WTC11 (cell line): ENCODE results near the gene CITED4. TPM values are rescaled to one million over a fixed set of nuclear protein-coding genes. Genes with fewer than 3 reads are reported as not detected.

Source experiments
- ATAC-seq: fragments of 200-7000 bp; cut with Tn5 transposase; 2 replicates; pipeline ENCODE4 v1.10.0; 2021; ENCODE audit warnings: mild to moderate bottlenecking, moderate library complexity
- CTCF ChIA-PET: fragments of 300-600 bp; sonication (Branson Sonifier 250); formaldehyde crosslinking; loops from one replicate; lab custom pipeline; 2021; ENCODE audit warnings: antibody characterized with exemption; lab: Charles Lee
- POLR2A ChIA-PET: fragments of 350-600 bp; sonication (Branson Sonifier 250); formaldehyde crosslinking; loops from one replicate; lab custom pipeline; 2021; ENCODE audit warnings: antibody characterized with exemption; lab: Charles Lee
- DNase-seq: peaks from one replicate; pipeline ENCODE4 v3.0.0; 2021; ENCODE audit warnings: low spot score
- H3K27ac Mint-ChIP-seq: 2 replicates; pipeline ENCODE4 v1.8.0; 2021; ENCODE audit warnings: mixed read lengths
- H3K27me3 Mint-ChIP-seq: 2 replicates; pipeline ENCODE4 v1.8.0; 2021; ENCODE audit warnings: low read depth, mild to moderate bottlenecking, moderate library complexity, mixed read lengths
- H3K36me3 Mint-ChIP-seq: 2 replicates; pipeline ENCODE4 v1.8.0; 2021; ENCODE audit warnings: mixed read lengths
- H3K4me1 Mint-ChIP-seq: 2 replicates; pipeline ENCODE4 v1.8.0; 2022; ENCODE audit warnings: mixed read lengths
- H3K4me3 Mint-ChIP-seq: 2 replicates; pipeline ENCODE4 v1.8.0; 2021; ENCODE audit warnings: mild to moderate bottlenecking, moderate library complexity, mixed read lengths
- H3K9me3 Mint-ChIP-seq: 2 replicates; pipeline ENCODE4 v1.8.0; 2021; ENCODE audit warnings: mixed read lengths
- ATF1 ChIP-seq: sonication (generic); formaldehyde crosslinking; IDR thresholded peaks from 2 replicates; pipeline ENCODE4 v1.8.1; 2023; ENCODE audit warnings: mild to moderate bottlenecking, moderate library complexity, missing genetic modification reagents
- CDX4 ChIP-seq: fragments of 250-450 bp; sonication (Bioruptor Pico); IDR thresholded peaks from 2 replicates; pipeline ENCODE4 v1.9.0; 2021; ENCODE audit warnings: moderate library complexity, mild to moderate bottlenecking, inconsistent platforms, borderline replicate concordance
- CREB1 ChIP-seq: sonication (generic); formaldehyde crosslinking; IDR thresholded peaks from 2 replicates; pipeline ENCODE4 v1.8.0; 2023; ENCODE audit warnings: mild to moderate bottlenecking, missing genetic modification reagents
- CREM ChIP-seq: sonication (generic); formaldehyde crosslinking; IDR thresholded peaks from 2 replicates; pipeline ENCODE4 v1.8.1; 2022; ENCODE audit warnings: mild to moderate bottlenecking, missing genetic modification reagents, moderate library complexity
- ESRRA ChIP-seq: sonication (generic); formaldehyde crosslinking; IDR thresholded peaks from 2 replicates; pipeline ENCODE4 v1.8.1; 2022; ENCODE audit warnings: mild to moderate bottlenecking, missing genetic modification reagents, borderline replicate concordance
- ETV6 ChIP-seq: sonication (generic); formaldehyde crosslinking; IDR thresholded peaks from 2 replicates; pipeline ENCODE4 v1.8.1; 2022; ENCODE audit warnings: mild to moderate bottlenecking, missing genetic modification reagents
- FOXJ3 ChIP-seq: sonication (generic); formaldehyde crosslinking; IDR thresholded peaks from 2 replicates; pipeline ENCODE4 v1.9.0; 2021; ENCODE audit warnings: missing genetic modification reagents, mild to moderate bottlenecking, borderline replicate concordance
- FOXP4 ChIP-seq: sonication (generic); formaldehyde crosslinking; IDR thresholded peaks from 2 replicates; pipeline ENCODE4 v1.8.0; 2022; ENCODE audit warnings: mild to moderate bottlenecking, missing genetic modification reagents
- GRHL2 ChIP-seq: fragments of 250-450 bp; sonication (Bioruptor Pico); IDR thresholded peaks from 2 replicates; pipeline ENCODE4 v1.8.0; 2022; ENCODE audit warnings: mild to moderate bottlenecking, moderate library complexity; ENCODE audit not compliant: insufficient replicate concordance, severe bottlenecking
- MAX ChIP-seq: sonication (generic); formaldehyde crosslinking; IDR thresholded peaks from 2 replicates; pipeline ENCODE4 v1.8.0; 2022; ENCODE audit warnings: mild to moderate bottlenecking, missing genetic modification reagents
- MXD4 ChIP-seq: fragments of 250-450 bp; sonication (Bioruptor Pico); IDR thresholded peaks from 2 replicates; pipeline ENCODE4 v1.8.0; 2021; ENCODE audit warnings: mild to moderate bottlenecking, moderate library complexity, borderline replicate concordance
- MYBL2 ChIP-seq: sonication (generic); formaldehyde crosslinking; IDR thresholded peaks from 2 replicates; pipeline ENCODE4 v1.8.1; 2023; ENCODE audit warnings: mild to moderate bottlenecking, moderate library complexity, missing genetic modification reagents
- NR1H2 ChIP-seq: sonication (generic); formaldehyde crosslinking; IDR thresholded peaks from 2 replicates; pipeline ENCODE4 v1.9.0; 2021; ENCODE audit warnings: mild to moderate bottlenecking, moderate library complexity, missing genetic modification reagents
- RELA ChIP-seq: sonication (generic); formaldehyde crosslinking; IDR thresholded peaks from 2 replicates; pipeline ENCODE4 v1.8.1; 2022; ENCODE audit warnings: missing genetic modification reagents, mild to moderate bottlenecking, borderline replicate concordance
- SOX15 ChIP-seq: fragments of 250-450 bp; sonication (Bioruptor Pico); IDR thresholded peaks from 2 replicates; pipeline ENCODE4 v1.9.0; 2021; ENCODE audit warnings: mild to moderate bottlenecking
- TEAD4 ChIP-seq: sonication (generic); formaldehyde crosslinking; IDR thresholded peaks from 2 replicates; pipeline ENCODE4 v1.8.0; 2022; ENCODE audit warnings: mild to moderate bottlenecking, missing genetic modification reagents
- ZBTB21 ChIP-seq: sonication (generic); formaldehyde crosslinking; IDR thresholded peaks from 2 replicates; pipeline ENCODE4 v1.8.1; 2023; ENCODE audit warnings: mild to moderate bottlenecking, missing genetic modification reagents, borderline replicate concordance
- ZNF232 ChIP-seq: sonication (generic); formaldehyde crosslinking; IDR thresholded peaks from 2 replicates; pipeline ENCODE4 v1.8.0; 2022; ENCODE audit warnings: mild to moderate bottlenecking, missing genetic modification reagents
- ZNF396 ChIP-seq: fragments of 250-450 bp; sonication (Bioruptor Pico); IDR thresholded peaks from 2 replicates; pipeline ENCODE4 v1.8.0; 2021; ENCODE audit warnings: mild to moderate bottlenecking, moderate library complexity, borderline replicate concordance
- total RNA-seq: library from RNA; stranded (reverse); gene quantifications from 3 replicates; pipeline ENCODE4 v1.2.3, GENCODE V29; 2021
- TF ChIP-seq, protein P1 (sequence below): sonication (generic); formaldehyde crosslinking; IDR thresholded peaks from 2 replicates; pipeline ENCODE4 v1.8.1; 2022; ENCODE audit warnings: mild to moderate bottlenecking, moderate library complexity, missing genetic modification reagents
- TF ChIP-seq, protein P2 (sequence below): sonication (generic); formaldehyde crosslinking; conservative IDR thresholded peaks from 2 replicates; pipeline ENCODE4 v1.8.1; 2022; ENCODE audit warnings: mild to moderate bottlenecking, missing genetic modification reagents
- TF ChIP-seq, protein P3 (sequence below): sonication (generic); formaldehyde crosslinking; IDR thresholded peaks from 2 replicates; pipeline ENCODE4 v1.8.1; 2022; ENCODE audit warnings: low read depth, mild to moderate bottlenecking, moderate library complexity, missing genetic modification reagents, borderline replicate concordance
- TF ChIP-seq, protein P4 (sequence below): sonication (generic); formaldehyde crosslinking; IDR thresholded peaks from 2 replicates; pipeline ENCODE4 v1.8.1; 2023; ENCODE audit warnings: mild to moderate bottlenecking, missing genetic modification reagents, moderate library complexity
- TF ChIP-seq, protein P5 (sequence below): sonication (generic); formaldehyde crosslinking; IDR thresholded peaks from 2 replicates; pipeline ENCODE4 v1.8.1; 2023; ENCODE audit warnings: mild to moderate bottlenecking, missing genetic modification reagents, moderate library complexity

CITED4 gene
- total RNA-seq, 1 experiment from 2014 or later: 24.6 TPM

DNA sequence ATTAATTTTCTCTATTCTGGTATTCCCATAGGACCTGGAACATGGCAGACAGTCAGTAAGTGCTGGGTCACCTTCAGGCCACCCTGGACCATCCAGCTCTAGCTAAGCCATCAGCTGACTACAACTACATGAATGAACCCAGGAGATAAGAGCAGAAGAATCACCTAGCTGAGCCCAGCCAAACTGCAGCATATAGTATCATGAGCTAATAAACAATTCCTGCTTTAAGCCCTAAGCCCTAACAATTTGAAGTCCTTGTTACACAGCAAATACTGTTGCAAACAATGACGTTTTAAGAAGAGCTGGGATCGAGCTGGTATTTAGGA lies 14.2 kb upstream of the CITED4 start:
- no peak overlapping the region for H3K4me3 Mint-ChIP-seq
- peaks cover 15% of the 10 kb centered on the region for H3K9me3 Mint-ChIP-seq
- POLR2A ChIA-PET: interaction anchor here (0.6 kb wide), 2 partner anchors 9 to 64 kb away, joined by 4 to 7 read pairs; no protein-coding TSS in a partner anchor
- ATAC-seq: no peak
- no peak overlapping the region for H3K27ac Mint-ChIP-seq
- TF ChIP-seq, protein P1, sequence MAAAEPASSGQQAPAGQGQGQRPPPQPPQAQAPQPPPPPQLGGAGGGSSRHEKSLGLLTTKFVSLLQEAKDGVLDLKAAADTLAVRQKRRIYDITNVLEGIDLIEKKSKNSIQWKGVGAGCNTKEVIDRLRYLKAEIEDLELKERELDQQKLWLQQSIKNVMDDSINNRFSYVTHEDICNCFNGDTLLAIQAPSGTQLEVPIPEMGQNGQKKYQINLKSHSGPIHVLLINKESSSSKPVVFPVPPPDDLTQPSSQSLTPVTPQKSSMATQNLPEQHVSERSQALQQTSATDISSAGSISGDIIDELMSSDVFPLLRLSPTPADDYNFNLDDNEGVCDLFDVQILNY: no peak
- TF ChIP-seq GRHL2 (CRISPR knock-in tag) (no peak), CDX4 (no peak), CREB1 (CRISPR knock-in tag) (no peak)
- TF ChIP-seq, protein P2, sequence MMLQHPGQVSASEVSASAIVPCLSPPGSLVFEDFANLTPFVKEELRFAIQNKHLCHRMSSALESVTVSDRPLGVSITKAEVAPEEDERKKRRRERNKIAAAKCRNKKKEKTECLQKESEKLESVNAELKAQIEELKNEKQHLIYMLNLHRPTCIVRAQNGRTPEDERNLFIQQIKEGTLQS: no peak
- DNase-seq: no peak
- peaks cover 12% of the 10 kb centered on the region for H3K4me1 Mint-ChIP-seq
- peaks cover 13% of the 10 kb centered on the region for H3K36me3 Mint-ChIP-seq
- H3K27me3 Mint-ChIP-seq: peaks cover 8% of the 10 kb centered on the region
- CTCF ChIA-PET: interaction anchor here (1.5 to 1.9 kb wide), 2 partner anchors 14 to 73 kb away, joined by 6 to 23 read pairs; partner anchors contain the start of gene CITED4

DNA sequence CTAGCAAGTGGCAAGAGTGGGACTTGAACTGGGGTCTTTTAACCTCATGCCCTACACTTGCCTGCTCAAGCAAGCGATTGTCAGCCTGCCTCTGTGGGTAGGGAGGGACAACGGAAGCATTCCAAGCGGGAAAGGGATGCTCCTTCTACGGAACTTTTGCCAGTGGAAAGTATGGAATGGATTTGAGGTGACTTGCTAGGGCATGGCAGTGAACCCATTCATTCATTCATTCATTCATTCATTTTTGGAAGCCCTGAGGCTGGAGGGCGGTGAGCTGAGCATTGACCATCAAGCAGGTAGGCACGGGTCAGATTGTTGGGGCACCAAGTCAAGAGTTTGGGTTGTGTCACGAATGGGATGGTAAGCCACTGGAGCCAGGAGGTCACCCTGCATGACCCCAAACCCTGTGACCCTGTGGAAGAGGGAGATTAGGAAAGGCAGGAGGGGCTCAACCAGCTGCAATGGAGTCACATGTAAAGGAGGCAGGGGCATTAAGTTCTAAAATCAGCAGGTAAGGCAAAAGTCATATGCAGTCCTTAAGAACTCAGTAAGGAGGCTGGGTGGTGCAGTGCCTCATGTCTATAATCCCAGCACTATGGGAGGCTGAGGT lies 11.8 kb upstream of the CITED4 start:
- no peak overlapping the region for H3K4me3 Mint-ChIP-seq
- peaks cover 7% of the 10 kb centered on the region; the same call in 1 of the 2 replicates for H3K4me1 Mint-ChIP-seq
- DNase-seq (no peak), ATAC-seq (no peak)
- peaks cover 13% of the 10 kb centered on the region for H3K27me3 Mint-ChIP-seq
- ChIA-PET CTCF (interaction anchor here (1.6 kb wide), 1 partner anchor 12 kb away, joined by 4 read pairs; the partner anchor contains the start of gene CITED4), POLR2A (interaction anchor here (1.0 kb wide), 1 partner anchor 11 kb away, joined by 3 read pairs; the partner anchor contains the start of gene CITED4)
- H3K36me3 Mint-ChIP-seq: peaks cover 13% of the 10 kb centered on the region
- H3K9me3 Mint-ChIP-seq: peaks cover 25% of the 10 kb centered on the region
- TF ChIP-seq ATF1 (CRISPR knock-in tag): no peak
- TF ChIP-seq, protein P3, sequence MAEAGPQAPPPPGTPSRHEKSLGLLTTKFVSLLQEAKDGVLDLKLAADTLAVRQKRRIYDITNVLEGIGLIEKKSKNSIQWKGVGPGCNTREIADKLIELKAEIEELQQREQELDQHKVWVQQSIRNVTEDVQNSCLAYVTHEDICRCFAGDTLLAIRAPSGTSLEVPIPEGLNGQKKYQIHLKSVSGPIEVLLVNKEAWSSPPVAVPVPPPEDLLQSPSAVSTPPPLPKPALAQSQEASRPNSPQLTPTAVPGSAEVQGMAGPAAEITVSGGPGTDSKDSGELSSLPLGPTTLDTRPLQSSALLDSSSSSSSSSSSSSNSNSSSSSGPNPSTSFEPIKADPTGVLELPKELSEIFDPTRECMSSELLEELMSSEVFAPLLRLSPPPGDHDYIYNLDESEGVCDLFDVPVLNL (CRISPR knock-in tag): no peak
- TF ChIP-seq ZNF232 (CRISPR knock-in tag): no peak
- TF ChIP-seq, protein P4, sequence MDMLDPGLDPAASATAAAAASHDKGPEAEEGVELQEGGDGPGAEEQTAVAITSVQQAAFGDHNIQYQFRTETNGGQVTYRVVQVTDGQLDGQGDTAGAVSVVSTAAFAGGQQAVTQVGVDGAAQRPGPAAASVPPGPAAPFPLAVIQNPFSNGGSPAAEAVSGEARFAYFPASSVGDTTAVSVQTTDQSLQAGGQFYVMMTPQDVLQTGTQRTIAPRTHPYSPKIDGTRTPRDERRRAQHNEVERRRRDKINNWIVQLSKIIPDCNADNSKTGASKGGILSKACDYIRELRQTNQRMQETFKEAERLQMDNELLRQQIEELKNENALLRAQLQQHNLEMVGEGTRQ: no peak
- no peak for TF ChIP-seq MYBL2 (CRISPR knock-in tag)
- no peak for TF ChIP-seq ZBTB21
- TF ChIP-seq ESRRA (CRISPR knock-in tag): no peak
- TF ChIP-seq SOX15 (CRISPR knock-in tag): no peak
- TF ChIP-seq MXD4 (CRISPR knock-in tag): no peak
- TF ChIP-seq ZNF396: no peak
- no peak overlapping the region for H3K27ac Mint-ChIP-seq

GRCh38 chr1:40872276-40872675 lies 10.1 kb upstream of the CITED4 start:
- no peak for DNase-seq
- CTCF ChIA-PET: interaction anchor here (1.0 to 1.5 kb wide), 2 partner anchors 10 to 76 kb away, joined by 3 to 4 read pairs; partner anchors contain the start of gene CITED4
- POLR2A ChIA-PET: interaction anchor here (0.7 kb wide), 1 partner anchor 719 kb away, joined by 3 read pairs; no protein-coding TSS in a partner anchor
- TF ChIP-seq ETV6: no peak
- no peak for TF ChIP-seq FOXJ3 (CRISPR knock-in tag)
- no peak for TF ChIP-seq CREM (CRISPR knock-in tag)
- no peak for TF ChIP-seq CDX4
- no peak for TF ChIP-seq RELA (CRISPR knock-in tag)
- TF ChIP-seq TEAD4 (CRISPR knock-in tag): no peak
- TF ChIP-seq, protein P5, sequence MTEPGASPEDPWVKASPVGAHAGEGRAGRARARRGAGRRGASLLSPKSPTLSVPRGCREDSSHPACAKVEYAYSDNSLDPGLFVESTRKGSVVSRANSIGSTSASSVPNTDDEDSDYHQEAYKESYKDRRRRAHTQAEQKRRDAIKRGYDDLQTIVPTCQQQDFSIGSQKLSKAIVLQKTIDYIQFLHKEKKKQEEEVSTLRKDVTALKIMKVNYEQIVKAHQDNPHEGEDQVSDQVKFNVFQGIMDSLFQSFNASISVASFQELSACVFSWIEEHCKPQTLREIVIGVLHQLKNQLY (CRISPR knock-in tag): no peak
- TF ChIP-seq FOXP4 (CRISPR knock-in tag): no peak
- TF ChIP-seq MAX: no peak
- no peak for TF ChIP-seq NR1H2 (CRISPR knock-in tag)

More at GRCh38 chr1:40872276-40872675, 10.1 kb upstream of the CITED4 start:
- no peak for ATAC-seq
- H3K4me3 Mint-ChIP-seq: no peak overlapping the region
- no peak overlapping the region for H3K27ac Mint-ChIP-seq
- peaks cover 25% of the 10 kb centered on the region for H3K9me3 Mint-ChIP-seq
- peaks cover under 1% of the 10 kb centered on the region; the same call in 1 of the 2 replicates for H3K4me1 Mint-ChIP-seq
- H3K36me3 Mint-ChIP-seq: peaks cover 13% of the 10 kb centered on the region
- peaks cover 13% of the 10 kb centered on the region for H3K27me3 Mint-ChIP-seq
